Mesenteric fat pad (tissue), 1 donor: ENCODE results near the gene FRMPD1. TPM values are rescaled to one million over a fixed set of nuclear protein-coding genes. Genes with fewer than 3 reads are reported as not detected.
"Not testable (repeated sequence)": the region's sequence is repeated elsewhere in the genome, so short reads cannot be mapped to it uniquely, and the experiment has no call there.

Source experiments
- DNase-seq: peaks from one replicate; pipeline ENCODE4 v3.0.0-alpha.2; 2020; ENCODE audit warnings: low spot score
- long read RNA-seq: library from polyadenylated mRNA; unstranded; transcript quantifications from one replicate; pipeline ENCODE4 v2.0.0, GENCODE V29; 2020
- total RNA-seq: library from RNA; stranded (reverse); fragmentation: NEBNext Ultra II Directional; extraction: Animal tissue kit (Norgen Biotek cat#: 25700); gene quantifications from one replicate; pipeline ENCODE4 v1.2.1, GENCODE V29; 2021
- donor health status: DM: yes; HTN: yes; CAD: no.

FRMPD1 gene
- total RNA-seq: 0.19 TPM
- long read RNA-seq: 0 reads

DNA sequence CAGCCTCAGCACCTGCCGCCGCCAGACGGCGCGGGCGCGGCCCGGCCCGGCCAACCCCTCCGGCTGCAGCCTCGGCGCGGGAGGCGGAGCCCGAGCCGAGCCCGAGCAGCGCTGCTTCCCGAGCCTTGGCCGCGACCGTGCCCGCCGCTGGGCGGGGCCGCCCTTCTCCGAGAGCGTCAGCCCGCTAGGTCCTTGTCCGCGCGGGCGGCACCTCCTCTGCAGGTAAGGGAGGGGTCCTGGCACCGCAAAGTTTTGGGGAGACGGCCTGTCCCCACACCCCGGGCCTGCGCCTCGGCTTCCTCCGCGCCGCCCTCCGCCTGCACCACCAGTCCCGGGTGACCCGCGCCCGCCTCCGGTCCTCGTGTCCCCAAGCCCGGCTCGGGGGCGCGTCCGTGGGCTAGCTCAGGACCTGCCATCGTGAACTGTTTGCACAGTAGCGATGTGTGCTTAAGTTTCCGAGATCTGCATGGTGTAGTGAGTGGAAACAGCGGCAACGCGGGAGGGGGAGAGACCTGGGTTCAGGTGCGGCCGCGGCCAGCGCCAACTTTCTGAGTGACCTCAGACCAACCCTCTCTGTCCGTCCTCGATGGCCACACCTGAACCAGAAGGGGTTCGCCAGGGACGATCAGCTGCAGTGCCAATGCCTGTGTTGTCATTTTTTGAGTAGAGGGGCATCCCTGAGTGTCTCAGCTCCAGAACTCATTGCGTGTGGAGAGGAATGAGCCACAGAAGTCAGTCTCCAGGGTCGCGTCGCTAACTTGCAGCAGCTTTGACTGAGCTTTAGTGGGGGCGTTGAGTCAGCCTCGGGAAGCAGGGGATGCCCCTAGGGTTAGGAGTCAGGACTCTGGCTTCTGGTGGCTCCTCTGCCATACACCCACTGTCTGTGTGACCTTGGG, at the start of gene FRMPD1:
TSS of gene FRMPD1 (plus strand) at position 82 of the 896 bp plus-strand sequence. CDS start 41,688 bp downstream, outside the sequence.
- DNase-seq: no peak

- DNase-seq: not testable (repeated sequence)
These were observed 48.7 kb upstream of the FRMPD1 start for GRCh38 chr9:37602061-37602460.

DNA sequence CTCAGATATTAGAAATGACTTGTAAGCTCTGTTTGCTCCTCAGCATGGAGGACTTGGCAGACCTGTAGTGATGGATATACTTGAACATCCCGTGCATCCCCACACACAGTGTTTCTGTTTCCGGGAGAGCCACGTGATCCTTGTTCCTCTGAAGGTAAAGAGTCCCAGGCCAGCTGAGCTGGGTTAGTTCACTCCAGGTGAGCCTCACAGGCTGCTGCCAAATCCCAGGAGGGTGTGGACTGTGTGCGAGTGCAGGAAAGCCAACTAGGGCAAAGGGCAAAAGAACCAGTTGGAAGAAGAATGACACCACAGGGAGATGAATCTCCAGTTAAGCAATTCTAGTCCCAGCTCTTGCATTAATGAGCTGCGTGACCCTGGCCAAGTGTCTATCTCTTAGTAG, 47.9 kb upstream of the FRMPD1 start:
- no peak for DNase-seq

- DNase-seq: no peak
These were observed 46.5 kb upstream of the FRMPD1 start for GRCh38 chr9:37604296-37604695.

GRCh38 chr9:37608250-37608649, 42.5 kb upstream of the FRMPD1 start:
- DNase-seq: no peak

- no peak for DNase-seq
These were observed 40.9 kb upstream of the FRMPD1 start for GRCh38 chr9:37609735-37610397.

GRCh38 chr9:37611014-37611413, 39.7 kb upstream of the FRMPD1 start:
- no peak for DNase-seq

DNA sequence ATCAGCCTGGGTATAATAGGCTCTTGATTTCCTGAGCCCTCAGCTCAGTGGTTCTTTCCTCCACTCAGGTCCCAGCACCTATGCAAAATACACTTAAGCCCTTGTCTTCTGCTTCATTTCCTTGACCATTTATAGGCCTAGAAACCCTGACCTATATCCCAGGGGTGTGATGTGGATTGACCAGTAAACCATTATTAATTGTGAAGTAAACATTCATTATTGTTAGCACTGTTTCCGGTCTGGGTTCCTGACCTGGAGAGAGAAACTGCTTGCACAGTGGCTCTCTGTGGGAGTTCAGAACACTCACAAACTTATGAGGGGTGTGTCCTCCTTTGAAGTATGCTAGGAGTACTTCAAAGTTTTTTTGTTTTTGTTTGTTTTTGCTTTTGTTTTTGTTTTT, 38.8 kb upstream of the FRMPD1 start:
- DNase-seq: no peak

DNA sequence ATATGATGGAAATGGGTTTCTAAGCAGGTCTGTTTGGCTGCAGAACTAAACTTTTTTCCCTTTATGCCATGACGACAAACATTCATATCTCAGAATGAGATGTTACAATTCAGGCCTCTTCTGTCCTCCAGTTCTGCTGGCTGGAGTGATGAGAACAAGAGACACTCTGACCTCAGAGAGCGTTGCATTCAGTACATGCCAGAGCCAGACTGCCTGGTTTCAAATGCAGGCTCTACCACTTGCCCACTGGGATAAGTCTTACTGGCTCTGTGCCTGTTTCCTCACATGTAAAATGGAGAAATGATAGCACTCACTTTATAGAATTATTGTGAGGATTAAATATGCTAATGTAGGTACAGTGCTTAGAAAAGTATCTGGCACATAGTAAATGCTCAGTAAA, 33.6 kb upstream of the FRMPD1 start:
- no peak for DNase-seq

DNA sequence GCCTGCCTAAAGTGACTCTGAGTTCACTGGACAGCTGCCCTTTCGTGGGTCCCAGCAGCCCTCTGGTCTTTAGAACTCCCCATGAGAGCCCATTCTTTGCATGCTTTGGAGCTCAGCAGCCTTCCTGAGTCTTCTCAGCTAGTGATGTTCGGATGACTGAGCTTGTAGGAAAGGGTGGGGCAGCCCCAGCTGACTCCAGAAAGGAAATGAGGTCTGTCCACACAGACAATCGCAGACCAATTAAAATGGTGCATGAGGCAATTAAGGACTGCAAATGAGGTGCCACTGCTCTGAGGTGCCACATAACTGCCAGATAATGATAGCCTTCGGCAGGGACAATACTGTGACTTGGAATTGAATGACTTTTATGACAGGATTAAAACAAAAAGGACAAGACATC, 32.9 kb upstream of the FRMPD1 start:
- no peak for DNase-seq

GRCh38 chr9:37618817-37619216, 31.9 kb upstream of the FRMPD1 start:
- DNase-seq: no peak

- no peak for DNase-seq
These were observed 30.9 kb upstream of the FRMPD1 start for GRCh38 chr9:37619806-37620205.

DNA sequence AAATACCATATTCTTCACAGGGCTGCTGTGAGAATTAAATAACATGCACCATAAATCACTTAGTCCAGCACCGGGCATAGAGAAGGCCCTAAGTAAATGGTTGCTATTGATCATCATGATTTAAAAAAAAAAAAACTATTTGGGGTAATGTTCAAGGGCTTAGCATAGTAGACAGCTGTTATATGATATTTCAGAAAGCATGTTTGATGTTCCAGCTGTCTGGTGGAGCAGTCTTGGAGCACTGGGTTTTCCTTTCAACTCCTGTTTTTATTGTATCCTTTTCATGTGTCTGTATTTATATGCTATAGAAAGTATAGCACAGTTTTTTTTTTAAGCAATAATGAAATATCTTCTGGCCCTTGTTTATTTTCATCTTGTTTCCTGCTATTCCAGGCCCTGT, 30.4 kb upstream of the FRMPD1 start:
- no peak for DNase-seq

GRCh38 chr9:37621273-37622121, 29.3 kb upstream of the FRMPD1 start:
- DNase-seq: no peak

GRCh38 chr9:37622462-37622861, 28.3 kb upstream of the FRMPD1 start:
- no peak for DNase-seq

- no peak for DNase-seq
These were observed 27.5 kb upstream of the FRMPD1 start for GRCh38 chr9:37623267-37623666.

- no peak for DNase-seq
These were observed 26.7 kb upstream of the FRMPD1 start for GRCh38 chr9:37624073-37624472.

GRCh38 chr9:37625036-37625757, 25.6 kb upstream of the FRMPD1 start:
- DNase-seq: no peak

DNA sequence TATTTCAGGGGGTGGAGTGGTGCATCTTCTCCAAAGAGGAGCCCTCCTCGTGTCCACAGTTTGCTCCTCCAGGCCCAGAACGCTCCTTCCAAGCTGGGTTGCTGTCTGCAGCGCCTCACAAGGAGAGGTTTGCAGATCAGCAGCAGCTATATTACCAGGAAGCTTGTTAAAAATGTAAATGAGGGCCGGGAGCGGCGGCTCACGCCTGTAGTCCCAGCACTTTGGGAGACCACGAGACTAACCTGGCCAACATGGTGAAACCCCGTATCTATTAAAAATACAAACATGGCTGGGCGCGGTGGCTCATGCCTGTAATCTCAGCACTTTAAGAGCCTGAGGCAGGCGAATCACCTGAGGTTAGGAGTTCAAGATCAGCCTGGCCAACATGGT, 25.0 kb upstream of the FRMPD1 start:
- DNase-seq: no peak

- no peak for DNase-seq
These were observed 24.0 kb upstream of the FRMPD1 start for GRCh38 chr9:37626708-37627292.

DNA sequence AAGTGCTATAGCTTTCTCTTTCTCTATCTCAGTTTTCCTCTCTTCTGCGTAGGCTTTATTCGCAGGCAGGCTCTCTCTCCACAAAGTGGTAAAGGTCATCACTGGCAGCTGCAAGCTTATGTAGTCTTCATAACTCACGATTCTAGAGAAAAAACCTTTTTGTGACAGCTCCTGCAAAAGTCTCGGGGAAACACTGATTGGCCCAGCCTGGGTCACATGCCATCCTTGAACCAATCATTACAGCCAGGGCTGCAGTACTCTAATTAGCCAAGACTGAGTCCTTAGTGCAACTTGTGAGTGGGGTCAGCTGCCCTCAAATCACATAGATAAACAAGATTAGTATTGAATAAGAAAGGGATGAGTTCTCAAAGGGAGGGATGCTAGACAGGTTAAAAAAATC, 18.3 kb upstream of the FRMPD1 start:
- DNase-seq: no peak
